ENCODE results near the gene GTF2IRD2.
"Not testable (repeated sequence)": the region's sequence is repeated elsewhere in the genome, so short reads cannot be mapped to it uniquely, and the experiment has no call there.

DNA sequence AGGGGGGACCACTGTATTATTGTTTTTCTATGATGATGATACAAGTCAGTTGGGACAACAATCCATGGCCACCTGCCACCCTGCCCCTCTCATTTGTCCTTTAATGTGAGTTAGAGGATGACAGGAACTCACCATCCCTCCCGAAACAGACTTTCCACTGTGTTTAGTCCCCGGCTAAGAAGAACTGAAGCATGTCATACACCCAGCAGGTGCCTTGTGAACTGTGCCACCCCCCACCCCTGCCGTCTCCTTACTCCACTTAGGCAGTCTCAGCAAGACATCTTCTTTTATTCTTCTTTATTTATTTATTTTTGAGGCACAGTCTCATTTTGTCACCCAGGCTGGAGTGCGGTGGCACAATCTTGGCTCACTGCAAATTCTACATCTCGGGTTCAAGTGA lies 30.1 kb downstream of the GTF2IRD2 start:
- TF ChIP-seq, protein P1, sequence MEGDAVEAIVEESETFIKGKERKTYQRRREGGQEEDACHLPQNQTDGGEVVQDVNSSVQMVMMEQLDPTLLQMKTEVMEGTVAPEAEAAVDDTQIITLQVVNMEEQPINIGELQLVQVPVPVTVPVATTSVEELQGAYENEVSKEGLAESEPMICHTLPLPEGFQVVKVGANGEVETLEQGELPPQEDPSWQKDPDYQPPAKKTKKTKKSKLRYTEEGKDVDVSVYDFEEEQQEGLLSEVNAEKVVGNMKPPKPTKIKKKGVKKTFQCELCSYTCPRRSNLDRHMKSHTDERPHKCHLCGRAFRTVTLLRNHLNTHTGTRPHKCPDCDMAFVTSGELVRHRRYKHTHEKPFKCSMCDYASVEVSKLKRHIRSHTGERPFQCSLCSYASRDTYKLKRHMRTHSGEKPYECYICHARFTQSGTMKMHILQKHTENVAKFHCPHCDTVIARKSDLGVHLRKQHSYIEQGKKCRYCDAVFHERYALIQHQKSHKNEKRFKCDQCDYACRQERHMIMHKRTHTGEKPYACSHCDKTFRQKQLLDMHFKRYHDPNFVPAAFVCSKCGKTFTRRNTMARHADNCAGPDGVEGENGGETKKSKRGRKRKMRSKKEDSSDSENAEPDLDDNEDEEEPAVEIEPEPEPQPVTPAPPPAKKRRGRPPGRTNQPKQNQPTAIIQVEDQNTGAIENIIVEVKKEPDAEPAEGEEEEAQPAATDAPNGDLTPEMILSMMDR (conservative IDR thresholded peaks at IDR 0.05 in 1 of 2, IDR thresholded peaks at IDR 0.05 in 1 of 2; ENCODE audit: extremely low read depth in 1 of 2, insufficient read depth in 1 of 2, low read depth in 1 of 2, low read length in 2 of 2): not testable (repeated sequence)
- TF ChIP-seq EZH2 (IDR thresholded peaks at IDR 0.05; ENCODE audit: borderline replicate concordance, low read length): not testable (repeated sequence)

All from mammary epithelial cell (primary cell).